Measurements from ENCODE around the gene FGF10.
A peak's percentile ranks its signal among the peaks of the same experiment; 100 is the strongest.

Gene FGF10

GRCh38 chr5:44389090-44389822 lies at the start of gene FGF10:
Gene FGF10 (minus strand): TSS chr5:44389420. CDS start chr5:44388682, 738 bp downstream.
- DNase-seq (ENCODE audit: insufficient read length, low spot score) (no peak), FAIRE-seq (peak; percentile 31)

GRCh38 chr5:44426944-44427343 lies 37.7 kb upstream of the FGF10 start:
- no peak for FAIRE-seq
- no peak for DNase-seq (ENCODE audit: insufficient read length, low spot score)

DNA sequence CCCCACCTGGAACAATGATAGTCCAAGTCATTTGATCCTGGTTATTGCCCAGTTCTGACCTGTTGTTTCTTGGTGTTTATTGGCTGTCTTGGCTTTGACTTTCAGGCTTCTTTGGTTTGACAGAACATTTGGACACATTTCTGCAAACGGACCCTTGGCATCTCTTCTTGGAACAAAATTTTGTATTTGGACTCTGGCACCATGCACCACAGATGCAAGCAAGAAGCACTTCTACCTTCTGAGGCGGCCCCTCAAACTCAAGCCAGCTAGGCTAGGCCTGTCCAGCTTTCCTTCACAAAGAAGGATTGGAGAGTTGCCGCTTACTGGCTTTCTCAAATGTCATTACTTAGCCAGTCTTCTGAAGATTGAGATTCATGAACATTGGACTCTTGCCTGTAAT lies 23.1 kb upstream of the FGF10 start:
- FAIRE-seq, result no peak
- DNase-seq (ENCODE audit: insufficient read length, low spot score), result no peak

GRCh38 chr5:44402084-44402483 lies 12.9 kb upstream of the FGF10 start:
- no peak for DNase-seq (ENCODE audit: insufficient read length, low spot score)
- FAIRE-seq, result no peak

GRCh38 chr5:44401611-44402010 lies 12.4 kb upstream of the FGF10 start:
- FAIRE-seq (no peak), DNase-seq (ENCODE audit: insufficient read length, low spot score) (no peak)

DNA sequence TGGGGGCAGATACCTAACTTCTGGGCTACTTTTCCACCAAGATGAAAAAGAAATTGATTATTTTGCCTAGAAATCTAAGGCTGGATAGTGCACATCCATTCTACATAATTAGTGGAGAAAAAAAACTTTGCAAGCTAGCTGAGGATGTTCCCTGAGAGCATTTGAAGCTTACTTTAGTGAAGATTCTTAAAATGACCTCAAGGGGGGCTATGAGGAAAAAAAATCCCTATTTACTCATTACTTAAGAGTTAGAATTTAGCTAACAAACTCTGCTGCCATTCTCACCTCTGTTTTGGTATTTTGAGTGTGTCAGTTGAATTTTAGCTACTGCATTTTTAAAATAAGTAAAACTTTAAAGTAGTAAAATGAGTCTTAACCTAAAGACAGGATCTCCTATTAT lies 9.2 kb upstream of the FGF10 start:
- no peak for FAIRE-seq
- DNase-seq (ENCODE audit: insufficient read length, low spot score), result no peak

DNA sequence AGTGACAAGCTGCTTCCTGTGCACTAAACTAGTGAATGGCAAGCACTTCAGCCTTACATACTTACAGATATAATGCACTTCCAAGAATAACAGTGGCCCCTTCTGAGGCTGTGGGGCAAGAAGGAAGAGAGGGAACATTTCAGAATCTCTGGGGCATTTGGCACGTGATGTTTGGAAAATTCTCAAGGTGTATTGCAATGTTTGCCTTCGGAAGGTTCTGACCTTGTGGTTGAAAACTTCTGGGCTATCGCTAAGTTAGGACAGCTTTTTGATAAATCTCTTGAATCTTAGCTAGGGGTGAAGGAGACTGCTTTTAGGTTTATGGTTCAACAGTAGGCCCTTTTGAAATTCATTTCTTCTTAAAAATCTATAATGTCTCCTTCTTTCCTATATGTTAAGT lies 7.1 kb upstream of the FGF10 start:
- DNase-seq (ENCODE audit: insufficient read length, low spot score) (no peak), FAIRE-seq (no peak)

DNA sequence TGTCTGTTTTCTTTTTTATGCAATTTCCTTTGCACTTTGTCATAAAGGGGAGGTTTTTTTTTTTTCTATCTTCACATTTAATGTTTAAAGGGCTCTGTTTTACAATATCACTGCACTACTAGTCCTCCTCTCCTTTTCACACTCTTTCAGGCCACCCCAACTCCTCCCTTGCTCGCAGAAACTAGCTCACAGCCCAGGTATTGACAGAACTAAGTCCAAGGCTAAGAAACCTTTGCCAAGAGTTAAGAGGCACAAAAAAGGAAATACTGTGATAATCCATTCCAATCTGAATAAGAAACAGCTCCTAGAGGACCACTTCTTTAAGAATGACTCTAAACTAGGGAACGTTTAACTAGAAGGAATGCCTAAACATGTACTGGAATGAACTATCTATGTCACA lies 1.1 kb upstream of the FGF10 start:
- FAIRE-seq, result no peak
- DNase-seq (ENCODE audit: insufficient read length, low spot score), result no peak

GRCh38 chr5:44389823-44390143 lies 563 bp upstream of the FGF10 start:
- FAIRE-seq, result no peak

DNA sequence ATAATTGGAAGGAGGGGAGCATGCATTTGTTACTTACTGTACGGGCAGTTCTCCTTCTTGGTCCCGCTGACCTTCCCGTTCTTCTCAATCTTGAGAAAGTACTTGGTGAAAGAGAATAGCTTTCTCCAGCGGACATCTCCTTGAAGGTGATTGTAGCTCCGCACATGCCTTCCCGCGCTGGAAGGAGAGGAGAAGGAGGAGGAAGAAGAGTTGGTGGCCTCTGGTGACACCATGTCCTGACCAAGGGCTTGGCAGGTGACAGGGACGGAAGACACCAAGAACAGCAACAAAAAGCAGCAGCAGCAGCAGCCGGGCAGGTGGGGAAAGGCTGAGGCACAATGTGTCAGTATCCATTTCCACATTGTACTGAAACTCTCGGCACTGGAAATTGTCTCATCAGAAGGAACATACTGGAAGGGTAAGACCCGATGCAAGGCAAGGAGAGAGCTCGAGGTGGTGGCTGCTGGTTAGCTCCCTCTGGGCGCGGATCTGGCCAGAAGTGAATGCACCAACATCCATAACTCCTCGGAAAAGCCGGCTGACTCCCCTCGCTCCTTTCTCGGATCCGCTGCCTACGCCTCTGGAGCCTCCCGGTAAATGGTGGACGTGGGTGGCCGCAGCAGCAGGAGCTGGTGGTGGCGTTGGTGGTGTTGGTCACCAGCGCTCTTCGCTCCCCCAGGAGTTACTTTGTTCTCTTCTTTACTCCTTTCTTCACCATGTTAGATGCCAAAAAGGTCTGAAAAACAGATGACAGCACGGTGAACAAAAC lies 715 bp downstream of the FGF10 start:
- DNase-seq (ENCODE audit: insufficient read length, low spot score), result no peak
- FAIRE-seq, result no peak

More at GRCh38 chr5:44389823-44390143, 563 bp upstream of the FGF10 start:
- no peak for DNase-seq (ENCODE audit: insufficient read length, low spot score)

- DNase-seq (ENCODE audit: insufficient read length, low spot score), result no peak
- no peak for FAIRE-seq
Measured at GRCh38 chr5:44387921-44388320, 1.3 kb downstream of the FGF10 start.

- FAIRE-seq (peak; percentile 49), DNase-seq (ENCODE audit: insufficient read length, low spot score) (no peak)
Measured at GRCh38 chr5:44387406-44387805, 1.8 kb downstream of the FGF10 start.

- FAIRE-seq (peak; percentile 52), DNase-seq (ENCODE audit: insufficient read length, low spot score) (no peak)
Measured at GRCh38 chr5:44385291-44385900, 3.8 kb downstream of the FGF10 start.

GRCh38 chr5:44384816-44385215 lies 4.4 kb downstream of the FGF10 start:
- DNase-seq (ENCODE audit: insufficient read length, low spot score) (no peak), FAIRE-seq (no peak)

DNA sequence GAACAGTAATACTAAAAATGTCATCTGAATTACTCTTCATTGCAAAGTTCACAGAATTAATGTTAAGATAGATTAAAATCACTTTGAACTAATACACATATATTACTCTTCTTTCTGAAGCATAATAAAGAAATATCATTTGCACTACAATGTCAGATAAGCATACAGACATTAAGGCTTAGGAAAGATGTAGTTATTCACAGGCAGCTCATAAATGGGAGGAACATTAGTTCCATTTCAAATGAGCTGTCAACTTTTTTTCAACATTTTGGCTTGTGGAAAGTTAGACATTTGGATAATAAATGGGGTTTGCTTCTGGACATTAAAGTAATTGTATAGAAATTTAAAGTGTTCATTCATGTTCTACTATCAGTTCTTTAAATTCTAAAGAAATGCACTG lies 6.3 kb downstream of the FGF10 start:
- FAIRE-seq (no peak), DNase-seq (ENCODE audit: insufficient read length, low spot score) (no peak)

- no peak for DNase-seq (ENCODE audit: insufficient read length, low spot score)
- no peak for FAIRE-seq
Measured at GRCh38 chr5:44377057-44377456, 12.2 kb downstream of the FGF10 start.

GRCh38 chr5:44372028-44372427 lies 17.2 kb downstream of the FGF10 start:
- FAIRE-seq (no peak), DNase-seq (ENCODE audit: insufficient read length, low spot score) (no peak)

- no peak for DNase-seq (ENCODE audit: insufficient read length, low spot score)
- no peak for FAIRE-seq
Measured at GRCh38 chr5:44367203-44367602, 22.0 kb downstream of the FGF10 start.

DNA sequence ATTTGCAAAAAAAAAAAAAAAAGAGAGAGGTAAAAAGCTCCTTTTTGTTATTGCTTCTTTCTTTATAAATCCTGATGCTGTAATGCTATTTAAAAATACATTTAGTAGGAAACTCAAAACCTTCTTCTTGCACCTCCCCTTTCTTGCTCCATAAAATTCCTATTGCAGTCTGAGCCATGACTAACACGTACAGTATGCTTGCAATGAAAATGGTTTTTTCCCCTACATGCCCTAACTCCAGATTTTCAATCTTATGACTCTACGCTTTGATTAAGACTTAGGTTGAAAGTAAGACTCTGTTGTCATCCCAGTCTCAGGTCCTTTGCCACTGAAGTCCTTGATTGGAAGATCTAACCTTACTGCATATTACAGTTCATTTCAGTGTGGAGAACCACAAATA lies 23.9 kb downstream of the FGF10 start:
- DNase-seq (ENCODE audit: insufficient read length, low spot score), result no peak
- no peak for FAIRE-seq

DNA sequence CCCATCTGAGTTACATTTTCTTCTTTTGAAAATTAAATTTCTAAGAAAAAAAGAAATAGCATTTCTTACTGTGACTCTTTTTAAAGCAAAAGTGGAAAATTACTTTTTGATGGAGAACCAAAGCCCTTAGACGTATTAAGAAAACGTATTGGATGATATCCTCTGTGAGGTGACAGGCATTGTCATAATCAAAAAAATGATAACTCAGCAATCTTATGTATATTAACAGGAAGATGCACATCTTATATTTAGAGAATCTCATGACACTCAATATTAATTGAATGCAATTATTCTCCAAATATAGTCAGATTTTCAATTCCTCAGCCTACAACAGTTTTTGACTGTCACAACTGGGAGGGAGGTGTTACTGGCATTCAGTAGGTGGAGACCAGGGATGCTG lies 25.1 kb downstream of the FGF10 start:
- FAIRE-seq (no peak), DNase-seq (ENCODE audit: insufficient read length, low spot score) (no peak)

GRCh38 chr5:44361342-44362001 lies 27.7 kb downstream of the FGF10 start:
- no peak for DNase-seq (ENCODE audit: insufficient read length, low spot score)
- FAIRE-seq, result no peak
